GM04504 (cell line): Measurements from ENCODE around the gene HSPA1L.

Experiments used
- DNase-seq: peaks from one replicate; pipeline ENCODE4 v3.0.0-alpha.2; 2012; ENCODE audit warnings: low read depth

HSPA1L gene

DNA sequence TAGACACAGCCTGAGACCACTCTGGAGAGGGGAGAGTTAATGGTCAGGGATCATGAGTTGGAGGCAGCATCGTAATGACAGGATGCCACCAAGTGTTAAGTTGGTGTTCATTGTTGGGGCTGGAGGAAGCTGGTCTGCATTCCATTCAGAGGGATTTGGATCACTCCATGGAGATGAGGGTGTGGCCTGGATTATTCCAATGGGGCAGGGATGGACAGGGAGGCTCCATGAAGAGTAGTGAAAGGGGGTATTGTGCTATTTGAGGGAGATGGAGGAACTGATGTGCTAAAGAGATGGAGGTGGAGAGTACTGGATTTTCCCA is 51.5 kb downstream of the HSPA1L start:
- peak; percentile 56 for DNase-seq

DNA sequence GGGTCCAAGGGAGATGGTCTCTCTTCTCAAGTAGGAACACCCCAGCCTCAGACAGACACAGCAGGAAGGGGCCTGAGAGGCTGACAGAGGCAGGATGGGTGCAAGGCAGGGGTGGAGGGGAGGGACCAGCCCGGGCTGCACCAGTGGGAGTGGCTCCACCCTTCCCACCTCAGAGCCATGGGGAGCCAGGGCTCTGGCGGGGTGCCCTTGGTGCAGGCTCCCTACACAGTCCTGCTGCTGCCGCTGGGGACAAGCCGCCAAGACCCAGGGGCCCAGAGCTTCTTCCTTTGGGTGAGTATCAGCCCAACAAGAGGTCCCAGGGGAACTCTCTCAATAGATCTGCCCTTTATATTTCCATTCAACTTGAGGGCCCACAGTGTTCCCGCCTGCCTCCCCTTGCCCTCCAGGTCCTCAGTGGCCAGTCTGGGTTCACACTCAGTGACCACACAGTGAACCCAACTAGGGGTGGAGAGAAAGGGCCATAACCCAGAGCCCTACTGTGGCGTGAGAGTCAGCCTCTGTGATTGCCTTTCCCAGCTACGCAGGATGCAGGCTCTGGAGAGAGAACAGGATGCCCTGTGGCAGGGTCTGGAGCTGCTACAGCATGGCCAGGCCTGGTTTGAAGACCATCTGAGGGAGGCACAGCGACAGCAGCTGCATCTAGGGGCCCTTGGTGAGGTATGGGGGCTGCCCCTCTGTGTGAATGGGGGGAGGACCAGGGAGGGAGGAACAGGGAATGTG is 52.0 kb downstream of the HSPA1L start:
- DNase-seq = no peak

DNA sequence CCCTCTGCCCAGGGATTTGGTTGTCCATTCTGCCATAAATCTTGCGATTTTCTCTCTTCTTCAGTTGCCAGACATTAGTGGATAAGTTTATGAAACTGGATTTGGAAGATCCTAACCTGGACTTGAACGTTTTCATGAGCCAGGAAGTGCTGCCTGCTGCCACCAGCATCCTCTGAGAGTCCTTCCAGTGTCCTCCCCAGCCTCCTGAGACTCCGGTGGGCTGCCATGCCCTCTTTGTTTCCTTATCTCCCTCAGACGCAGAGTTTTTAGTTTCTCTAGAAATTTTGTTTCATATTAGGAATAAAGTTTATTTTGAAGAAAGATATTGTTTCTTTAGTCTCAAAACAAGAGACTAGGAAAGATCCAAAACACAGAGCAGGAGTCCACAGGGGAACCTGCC is 52.7 kb downstream of the HSPA1L start, which contains the start of gene SAPCD1:
SAPCD1 (plus strand) TSS at position 301 of the 400 bp plus-strand sequence. CDS start 399 bp downstream, outside the sequence.
- no peak for DNase-seq

DNA sequence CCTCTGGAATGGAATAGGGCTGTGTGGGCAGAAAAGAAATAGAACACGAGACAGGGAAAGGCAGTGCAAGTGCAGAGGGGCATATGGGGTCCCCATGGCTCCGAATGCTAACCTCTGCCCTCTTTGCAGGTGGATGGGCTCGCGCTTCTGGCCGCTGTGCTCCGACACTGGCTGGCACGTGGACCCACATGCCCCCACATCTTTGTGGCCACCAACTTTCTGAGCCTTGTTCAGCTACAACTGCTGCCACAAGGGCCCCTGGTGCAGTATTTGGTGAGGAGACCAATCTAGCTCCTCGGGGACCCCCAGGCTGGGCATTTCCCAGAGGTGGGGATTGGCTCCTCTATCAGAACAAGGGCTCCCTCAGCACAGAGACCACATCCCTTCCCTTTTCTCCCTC is 53.7 kb downstream of the HSPA1L start:
- no peak for DNase-seq

DNA sequence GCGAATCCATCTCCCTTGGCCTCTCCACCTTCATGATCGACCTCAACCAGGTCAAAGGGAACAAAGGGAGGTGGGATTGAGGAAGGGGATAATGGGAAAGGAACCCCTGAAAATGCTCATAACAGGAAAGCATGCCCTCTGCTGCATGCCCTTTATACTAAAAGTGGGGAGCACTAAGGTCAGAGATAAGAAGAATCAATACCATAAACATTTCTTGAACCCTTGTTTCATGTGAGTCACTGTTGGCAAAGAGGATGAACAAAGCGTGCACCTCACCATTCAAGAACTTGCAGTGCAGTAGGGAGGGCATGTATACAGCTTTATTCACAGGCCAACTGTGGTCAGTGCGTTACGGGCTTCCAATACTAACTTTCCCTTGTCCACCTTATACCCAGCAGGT is 54.3 kb downstream of the HSPA1L start:
- DNase-seq = no peak
